Lower leg skin (tissue), 3 donors: ENCODE measurements around the gene PFKFB2.

Experiments
- CTCF ChIP-seq, 3 donors: fragments of 450-650 bp; IDR thresholded peaks; one replicate each; pipeline ENCODE4 v1.5.1; 2016; ENCODE audit warnings: antibody characterized with exemption in 3 of 3, mild to moderate bottlenecking in 3 of 3, moderate library complexity in 2 of 3
- POLR2A ChIP-seq, 2 donors: fragments of 450-650 bp; IDR thresholded peaks; one replicate each; pipeline ENCODE4 v1.6.1; 2016 to 2017; ENCODE audit warnings: antibody characterized with exemption in 2 of 2, mild to moderate bottlenecking in 1 of 2, moderate library complexity in 1 of 2

- TF ChIP-seq CTCF (IDR thresholded peaks at IDR 0.05) (no peak), POLR2A (IDR thresholded peaks at IDR 0.05) (no peak)
These were observed 4.0 kb upstream of the PFKFB2 start for GRCh38 chr1:207049054-207049453.
